ENCODE results near the gene MID2.
A peak's percentile ranks its signal among the peaks of the same experiment; 100 is the strongest.
"Not testable (repeated sequence)": the region's sequence is repeated elsewhere in the genome, so short reads cannot be mapped to it uniquely, and the experiment has no call there.

Gene MID2

GRCh38 chrX:107825698-107826237 lies at the start of gene MID2:
MID2 (plus strand) TSS chrX:107825866; CDS start chrX:107826427, 561 bp downstream.
- DNase-seq (ENCODE audit: low read depth in 3 of 3, low spot score in 1 of 3): peak in 2 of 3 donors; percentile 11 to 12

- DNase-seq (ENCODE audit: low read depth in 3 of 3, low spot score in 1 of 3): peak; percentile 23 to 62 (median 44)
Measured at GRCh38 chrX:107776649-107777535, 48.8 kb upstream of the MID2 start.

- no peak for DNase-seq (ENCODE audit: low read depth in 3 of 3, low spot score in 1 of 3)
Measured at GRCh38 chrX:107777536-107777832, 48.2 kb upstream of the MID2 start, which contains the start of gene NCBP2L. NCBP2L (plus strand) TSS chrX:107777733; CDS start chrX:107794221, 16,488 bp downstream.

- DNase-seq (ENCODE audit: low read depth in 3 of 3, low spot score in 1 of 3): no peak
Measured at GRCh38 chrX:107780525-107780924, 45.1 kb upstream of the MID2 start.

GRCh38 chrX:107787827-107788226 lies 37.8 kb upstream of the MID2 start:
- DNase-seq (ENCODE audit: low read depth in 3 of 3, low spot score in 1 of 3): no peak

GRCh38 chrX:107804427-107804826 lies 21.2 kb upstream of the MID2 start:
- no peak for DNase-seq (ENCODE audit: low read depth in 3 of 3, low spot score in 1 of 3)

GRCh38 chrX:107805179-107805578 lies 20.5 kb upstream of the MID2 start:
- DNase-seq (ENCODE audit: low read depth in 3 of 3, low spot score in 1 of 3): no peak

GRCh38 chrX:107810053-107810452 lies 15.6 kb upstream of the MID2 start:
- not testable (repeated sequence) for DNase-seq (ENCODE audit: low read depth in 3 of 3, low spot score in 1 of 3)

- no peak for DNase-seq (ENCODE audit: low read depth in 3 of 3, low spot score in 1 of 3)
Measured at GRCh38 chrX:107818900-107819521, 6.7 kb upstream of the MID2 start.

- DNase-seq (ENCODE audit: low read depth in 3 of 3, low spot score in 1 of 3): no peak
Measured at GRCh38 chrX:107823042-107823441, 2.6 kb upstream of the MID2 start.

GRCh38 chrX:107823456-107823855 lies 2.2 kb upstream of the MID2 start:
- DNase-seq (ENCODE audit: low read depth in 3 of 3, low spot score in 1 of 3): no peak

- peak in 2 of 3 donors; percentile 5 to 17 for DNase-seq (ENCODE audit: low read depth in 3 of 3, low spot score in 1 of 3)
Measured at GRCh38 chrX:107826238-107827029, 768 bp downstream of the MID2 start.

GRCh38 chrX:107827030-107827831 lies 1.6 kb downstream of the MID2 start:
- no peak for DNase-seq (ENCODE audit: low read depth in 3 of 3, low spot score in 1 of 3)

- no peak for DNase-seq (ENCODE audit: low read depth in 3 of 3, low spot score in 1 of 3)
Measured at GRCh38 chrX:107827852-107828251, 2.2 kb downstream of the MID2 start.

- no peak for DNase-seq (ENCODE audit: low read depth in 3 of 3, low spot score in 1 of 3)
Measured at GRCh38 chrX:107829878-107830277, 4.2 kb downstream of the MID2 start.

- no peak for DNase-seq (ENCODE audit: low read depth in 3 of 3, low spot score in 1 of 3)
Measured at GRCh38 chrX:107831071-107831730, 5.5 kb downstream of the MID2 start.

- no peak for DNase-seq (ENCODE audit: low read depth in 3 of 3, low spot score in 1 of 3)
Measured at GRCh38 chrX:107834275-107835201, 8.9 kb downstream of the MID2 start.

GRCh38 chrX:107836958-107837357 lies 11.3 kb downstream of the MID2 start:
- no peak for DNase-seq (ENCODE audit: low read depth in 3 of 3, low spot score in 1 of 3)

- no peak for DNase-seq (ENCODE audit: low read depth in 3 of 3, low spot score in 1 of 3)
Measured at GRCh38 chrX:107840971-107841370, 15.3 kb downstream of the MID2 start.
